ENCODE results near the gene AP1AR. TPM values are rescaled to one million over a fixed set of nuclear protein-coding genes. Genes with fewer than 3 reads are reported as not detected.
A peak's percentile ranks its signal among the peaks of the same experiment; 100 is the strongest.

The AP1AR gene
- total RNA-seq (ENCODE audit: unreplicated experiment): 15.7 TPM
- long read RNA-seq, transcript AP1AR-201 (10 exons, 2,902 nt): major isoform, 6 of 7 reads
- long read RNA-seq, partial matches to known transcripts: 1 of 7 reads
- long read RNA-seq, other reads (novel, unspliced or antisense): 0 of 7 reads

DNA sequence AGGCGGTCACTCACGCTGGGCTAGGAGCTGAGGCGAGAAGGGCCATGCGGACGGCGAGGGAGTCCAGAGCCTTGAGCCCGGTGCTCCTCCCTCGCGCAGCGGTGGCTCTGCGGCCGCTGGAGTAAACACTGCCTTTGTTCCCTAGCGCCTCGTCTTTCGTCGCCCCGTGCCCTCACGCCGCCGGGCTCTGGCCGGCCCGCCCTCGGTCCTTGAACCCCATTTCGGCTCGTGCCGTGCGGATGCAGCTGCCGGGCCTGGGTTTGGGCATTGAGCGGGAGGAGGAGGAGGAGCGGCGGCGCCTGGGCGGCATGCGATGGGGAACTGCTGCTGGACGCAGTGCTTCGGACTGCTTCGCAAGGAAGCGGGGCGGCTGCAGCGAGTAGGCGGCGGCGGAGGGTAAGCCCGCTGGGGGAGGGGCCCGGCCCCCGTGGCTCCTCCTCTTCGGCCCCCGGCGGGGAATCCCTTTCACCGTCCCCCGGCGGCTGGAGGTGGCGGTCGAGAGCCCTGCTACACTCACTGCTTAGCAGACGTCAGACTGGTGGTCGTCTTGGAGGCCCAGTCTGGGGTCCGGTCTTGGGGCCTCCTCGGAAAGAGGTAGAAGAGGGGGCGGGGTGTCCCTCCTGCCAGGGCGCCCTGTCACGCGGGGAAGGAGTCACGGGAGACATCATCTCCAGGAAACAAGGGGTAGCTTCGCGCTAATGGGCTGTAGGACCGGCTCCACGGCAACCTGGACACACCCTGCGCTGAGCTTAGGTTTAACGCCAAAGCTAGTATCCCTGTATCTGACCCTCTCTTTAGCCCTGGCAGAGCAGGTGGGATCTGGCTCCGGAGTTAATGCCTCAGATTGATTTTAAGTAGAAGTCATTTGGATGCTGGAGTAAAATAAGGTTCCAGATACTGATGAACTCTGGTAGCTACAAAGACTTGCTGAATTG is at the start of gene AP1AR:
Gene AP1AR, plus strand, starts transcription at position 9 of the 935 bp plus-strand sequence. Its CDS starts 305 bp downstream, at position 314.
- Mint-ChIP-seq H3K27me3 (ENCODE audit: unreplicated experiment) (peaks cover 6% of the 10 kb centered on the region), H3K4me1 (ENCODE audit: unreplicated experiment) (peaks cover 21% of the 10 kb centered on the region), H3K36me3 (ENCODE audit: low read depth, unreplicated experiment) (peaks cover 5% of the 10 kb centered on the region), H3K9me3 (ENCODE audit: unreplicated experiment) (no peaks in the 10 kb centered on the region), H3K4me3 (ENCODE audit: unreplicated experiment) (peak within 1 kb of the TSS; percentile 97), H3K27ac (ENCODE audit: unreplicated experiment) (peak within 1 kb of the TSS; percentile 96)
- TF ChIP-seq, protein P1, sequence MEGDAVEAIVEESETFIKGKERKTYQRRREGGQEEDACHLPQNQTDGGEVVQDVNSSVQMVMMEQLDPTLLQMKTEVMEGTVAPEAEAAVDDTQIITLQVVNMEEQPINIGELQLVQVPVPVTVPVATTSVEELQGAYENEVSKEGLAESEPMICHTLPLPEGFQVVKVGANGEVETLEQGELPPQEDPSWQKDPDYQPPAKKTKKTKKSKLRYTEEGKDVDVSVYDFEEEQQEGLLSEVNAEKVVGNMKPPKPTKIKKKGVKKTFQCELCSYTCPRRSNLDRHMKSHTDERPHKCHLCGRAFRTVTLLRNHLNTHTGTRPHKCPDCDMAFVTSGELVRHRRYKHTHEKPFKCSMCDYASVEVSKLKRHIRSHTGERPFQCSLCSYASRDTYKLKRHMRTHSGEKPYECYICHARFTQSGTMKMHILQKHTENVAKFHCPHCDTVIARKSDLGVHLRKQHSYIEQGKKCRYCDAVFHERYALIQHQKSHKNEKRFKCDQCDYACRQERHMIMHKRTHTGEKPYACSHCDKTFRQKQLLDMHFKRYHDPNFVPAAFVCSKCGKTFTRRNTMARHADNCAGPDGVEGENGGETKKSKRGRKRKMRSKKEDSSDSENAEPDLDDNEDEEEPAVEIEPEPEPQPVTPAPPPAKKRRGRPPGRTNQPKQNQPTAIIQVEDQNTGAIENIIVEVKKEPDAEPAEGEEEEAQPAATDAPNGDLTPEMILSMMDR (IDR thresholded peaks at IDR 0.05; ENCODE audit: unreplicated experiment): peak; percentile 19
- DNase-seq (ENCODE audit: low spot score): peak; percentile 90

- H3K27ac Mint-ChIP-seq (ENCODE audit: unreplicated experiment): no peak overlapping the region
- H3K36me3 Mint-ChIP-seq (ENCODE audit: low read depth, unreplicated experiment): peaks cover 26% of the 10 kb centered on the region
Observed at GRCh38 chr4:112182604-112183003, 49.0 kb upstream of the AP1AR start.

GRCh38 chr4:112183252-112183651 is 48.3 kb upstream of the AP1AR start:
- Mint-ChIP-seq H3K9me3 (ENCODE audit: unreplicated experiment) (no peaks in the 10 kb centered on the region), H3K27ac (ENCODE audit: unreplicated experiment) (no peak overlapping the region), H3K36me3 (ENCODE audit: low read depth, unreplicated experiment) (peaks cover 30% of the 10 kb centered on the region), H3K4me3 (ENCODE audit: unreplicated experiment) (no peak overlapping the region), H3K27me3 (ENCODE audit: unreplicated experiment) (no peaks in the 10 kb centered on the region), H3K4me1 (ENCODE audit: unreplicated experiment) (peaks cover 22% of the 10 kb centered on the region)
- TF ChIP-seq, protein P1 (IDR thresholded peaks at IDR 0.05; ENCODE audit: unreplicated experiment): no peak
- DNase-seq (ENCODE audit: low spot score): no peak

More at GRCh38 chr4:112182604-112183003, 49.0 kb upstream of the AP1AR start:
- Mint-ChIP-seq H3K4me1 (ENCODE audit: unreplicated experiment) (peaks cover 22% of the 10 kb centered on the region), H3K27me3 (ENCODE audit: unreplicated experiment) (no peaks in the 10 kb centered on the region), H3K9me3 (ENCODE audit: unreplicated experiment) (no peaks in the 10 kb centered on the region), H3K4me3 (ENCODE audit: unreplicated experiment) (no peak overlapping the region)
- TF ChIP-seq, protein P1 (IDR thresholded peaks at IDR 0.05; ENCODE audit: unreplicated experiment): no peak
- DNase-seq (ENCODE audit: low spot score): no peak

DNA sequence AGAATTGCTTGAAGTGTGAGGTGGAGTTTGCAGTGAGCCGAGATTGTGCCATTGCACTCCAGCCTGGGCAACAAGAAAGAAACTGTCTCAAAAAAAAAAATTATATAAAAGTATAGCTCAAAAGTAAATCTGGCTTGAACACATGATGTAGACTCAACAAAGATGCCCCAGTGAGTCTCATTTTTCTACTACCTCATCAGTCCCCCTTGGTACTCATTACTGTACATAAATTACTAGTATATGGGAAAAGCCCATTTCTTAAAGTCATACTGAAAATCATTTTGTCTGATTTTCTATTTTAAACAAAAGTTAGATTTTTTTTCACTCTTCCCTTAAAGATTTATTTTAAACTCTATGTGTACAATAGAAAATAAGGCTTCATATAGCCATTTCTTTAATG is 47.1 kb upstream of the AP1AR start:
- H3K27me3 Mint-ChIP-seq (ENCODE audit: unreplicated experiment): no peaks in the 10 kb centered on the region
- H3K27ac Mint-ChIP-seq (ENCODE audit: unreplicated experiment): no peak overlapping the region
- peaks cover 30% of the 10 kb centered on the region for H3K36me3 Mint-ChIP-seq (ENCODE audit: low read depth, unreplicated experiment)
- no peak for DNase-seq (ENCODE audit: low spot score)
- no peak overlapping the region for H3K4me3 Mint-ChIP-seq (ENCODE audit: unreplicated experiment)
- H3K9me3 Mint-ChIP-seq (ENCODE audit: unreplicated experiment): no peaks in the 10 kb centered on the region
- peaks cover 22% of the 10 kb centered on the region for H3K4me1 Mint-ChIP-seq (ENCODE audit: unreplicated experiment)
- TF ChIP-seq, protein P1 (IDR thresholded peaks at IDR 0.05; ENCODE audit: unreplicated experiment): no peak

DNA sequence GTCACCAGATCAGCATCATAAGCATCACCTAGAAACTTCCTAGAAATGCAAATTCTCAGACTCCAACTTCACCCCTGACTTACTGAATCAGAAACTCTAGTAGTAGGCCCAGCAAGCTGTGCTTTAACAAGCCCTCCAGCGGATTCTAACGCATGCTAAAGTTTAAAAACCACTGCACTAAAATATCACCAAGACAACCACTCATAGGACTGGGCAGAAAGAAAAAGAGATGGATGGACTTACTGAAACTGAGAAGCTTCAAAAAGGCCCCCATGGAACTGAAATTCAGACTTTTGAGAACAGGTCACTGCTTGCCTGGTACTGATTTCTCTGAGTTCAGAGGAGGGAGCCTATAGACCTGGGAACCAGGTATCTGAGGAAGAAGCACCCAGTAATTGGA is 46.3 kb upstream of the AP1AR start:
- Mint-ChIP-seq H3K27me3 (ENCODE audit: unreplicated experiment) (no peaks in the 10 kb centered on the region), H3K9me3 (ENCODE audit: unreplicated experiment) (no peaks in the 10 kb centered on the region), H3K27ac (ENCODE audit: unreplicated experiment) (no peak overlapping the region), H3K36me3 (ENCODE audit: low read depth, unreplicated experiment) (peaks cover 37% of the 10 kb centered on the region), H3K4me1 (ENCODE audit: unreplicated experiment) (peaks cover 22% of the 10 kb centered on the region), H3K4me3 (ENCODE audit: unreplicated experiment) (no peak overlapping the region)
- no peak for DNase-seq (ENCODE audit: low spot score)
- TF ChIP-seq, protein P1 (IDR thresholded peaks at IDR 0.05; ENCODE audit: unreplicated experiment): no peak

All from endothelial cell (in vitro differentiated cells).